ENCODE measurements around the gene MAP4K5.

DNA sequence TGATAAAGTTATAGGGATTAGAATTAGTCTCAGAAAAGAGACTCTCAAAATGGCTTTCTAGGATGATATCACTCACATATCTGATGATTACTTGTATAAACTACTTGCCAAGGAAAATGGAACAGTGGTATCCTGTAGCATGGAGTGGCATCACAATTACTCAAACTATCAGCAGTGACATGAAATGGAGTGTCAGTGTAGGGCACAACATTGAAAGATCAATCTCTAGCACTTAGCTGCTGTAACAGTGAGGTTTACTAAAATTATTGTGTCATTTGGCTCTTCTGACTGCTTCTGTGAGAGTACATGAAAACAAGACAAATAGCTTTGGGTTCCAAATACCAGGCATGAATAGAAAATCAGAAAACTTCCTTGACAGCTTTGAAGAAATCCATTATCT is 6.7 kb upstream of the MAP4K5 start:
- no peak for TF ChIP-seq ESRRA (CRISPR knock-in tag; IDR thresholded peaks at IDR 0.05; ENCODE audit: borderline replicate concordance)
- no peak for TF ChIP-seq ATF1 (CRISPR knock-in tag; IDR thresholded peaks at IDR 0.05)
- TF ChIP-seq, protein P1, sequence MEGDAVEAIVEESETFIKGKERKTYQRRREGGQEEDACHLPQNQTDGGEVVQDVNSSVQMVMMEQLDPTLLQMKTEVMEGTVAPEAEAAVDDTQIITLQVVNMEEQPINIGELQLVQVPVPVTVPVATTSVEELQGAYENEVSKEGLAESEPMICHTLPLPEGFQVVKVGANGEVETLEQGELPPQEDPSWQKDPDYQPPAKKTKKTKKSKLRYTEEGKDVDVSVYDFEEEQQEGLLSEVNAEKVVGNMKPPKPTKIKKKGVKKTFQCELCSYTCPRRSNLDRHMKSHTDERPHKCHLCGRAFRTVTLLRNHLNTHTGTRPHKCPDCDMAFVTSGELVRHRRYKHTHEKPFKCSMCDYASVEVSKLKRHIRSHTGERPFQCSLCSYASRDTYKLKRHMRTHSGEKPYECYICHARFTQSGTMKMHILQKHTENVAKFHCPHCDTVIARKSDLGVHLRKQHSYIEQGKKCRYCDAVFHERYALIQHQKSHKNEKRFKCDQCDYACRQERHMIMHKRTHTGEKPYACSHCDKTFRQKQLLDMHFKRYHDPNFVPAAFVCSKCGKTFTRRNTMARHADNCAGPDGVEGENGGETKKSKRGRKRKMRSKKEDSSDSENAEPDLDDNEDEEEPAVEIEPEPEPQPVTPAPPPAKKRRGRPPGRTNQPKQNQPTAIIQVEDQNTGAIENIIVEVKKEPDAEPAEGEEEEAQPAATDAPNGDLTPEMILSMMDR (IDR thresholded peaks at IDR 0.05), result no peak
- TF ChIP-seq TEAD4 (CRISPR knock-in tag; IDR thresholded peaks at IDR 0.05), result no peak
- TF ChIP-seq, protein P2, sequence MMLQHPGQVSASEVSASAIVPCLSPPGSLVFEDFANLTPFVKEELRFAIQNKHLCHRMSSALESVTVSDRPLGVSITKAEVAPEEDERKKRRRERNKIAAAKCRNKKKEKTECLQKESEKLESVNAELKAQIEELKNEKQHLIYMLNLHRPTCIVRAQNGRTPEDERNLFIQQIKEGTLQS (CRISPR knock-in tag; conservative IDR thresholded peaks at IDR 0.05), result no peak
- TF ChIP-seq, protein P3, sequence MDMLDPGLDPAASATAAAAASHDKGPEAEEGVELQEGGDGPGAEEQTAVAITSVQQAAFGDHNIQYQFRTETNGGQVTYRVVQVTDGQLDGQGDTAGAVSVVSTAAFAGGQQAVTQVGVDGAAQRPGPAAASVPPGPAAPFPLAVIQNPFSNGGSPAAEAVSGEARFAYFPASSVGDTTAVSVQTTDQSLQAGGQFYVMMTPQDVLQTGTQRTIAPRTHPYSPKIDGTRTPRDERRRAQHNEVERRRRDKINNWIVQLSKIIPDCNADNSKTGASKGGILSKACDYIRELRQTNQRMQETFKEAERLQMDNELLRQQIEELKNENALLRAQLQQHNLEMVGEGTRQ (CRISPR knock-in tag; IDR thresholded peaks at IDR 0.05), result no peak
- TF ChIP-seq, protein P4, sequence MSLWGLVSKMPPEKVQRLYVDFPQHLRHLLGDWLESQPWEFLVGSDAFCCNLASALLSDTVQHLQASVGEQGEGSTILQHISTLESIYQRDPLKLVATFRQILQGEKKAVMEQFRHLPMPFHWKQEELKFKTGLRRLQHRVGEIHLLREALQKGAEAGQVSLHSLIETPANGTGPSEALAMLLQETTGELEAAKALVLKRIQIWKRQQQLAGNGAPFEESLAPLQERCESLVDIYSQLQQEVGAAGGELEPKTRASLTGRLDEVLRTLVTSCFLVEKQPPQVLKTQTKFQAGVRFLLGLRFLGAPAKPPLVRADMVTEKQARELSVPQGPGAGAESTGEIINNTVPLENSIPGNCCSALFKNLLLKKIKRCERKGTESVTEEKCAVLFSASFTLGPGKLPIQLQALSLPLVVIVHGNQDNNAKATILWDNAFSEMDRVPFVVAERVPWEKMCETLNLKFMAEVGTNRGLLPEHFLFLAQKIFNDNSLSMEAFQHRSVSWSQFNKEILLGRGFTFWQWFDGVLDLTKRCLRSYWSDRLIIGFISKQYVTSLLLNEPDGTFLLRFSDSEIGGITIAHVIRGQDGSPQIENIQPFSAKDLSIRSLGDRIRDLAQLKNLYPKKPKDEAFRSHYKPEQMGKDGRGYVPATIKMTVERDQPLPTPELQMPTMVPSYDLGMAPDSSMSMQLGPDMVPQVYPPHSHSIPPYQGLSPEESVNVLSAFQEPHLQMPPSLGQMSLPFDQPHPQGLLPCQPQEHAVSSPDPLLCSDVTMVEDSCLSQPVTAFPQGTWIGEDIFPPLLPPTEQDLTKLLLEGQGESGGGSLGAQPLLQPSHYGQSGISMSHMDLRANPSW (CRISPR knock-in tag; conservative IDR thresholded peaks at IDR 0.05; ENCODE audit: low read depth), result no peak
- no peak for TF ChIP-seq ZNF263 (CRISPR knock-in tag; IDR thresholded peaks at IDR 0.05; ENCODE audit: low read depth)
- no peak for TF ChIP-seq NR2C2 (CRISPR knock-in tag; IDR thresholded peaks at IDR 0.05)
- TF ChIP-seq, protein P5, sequence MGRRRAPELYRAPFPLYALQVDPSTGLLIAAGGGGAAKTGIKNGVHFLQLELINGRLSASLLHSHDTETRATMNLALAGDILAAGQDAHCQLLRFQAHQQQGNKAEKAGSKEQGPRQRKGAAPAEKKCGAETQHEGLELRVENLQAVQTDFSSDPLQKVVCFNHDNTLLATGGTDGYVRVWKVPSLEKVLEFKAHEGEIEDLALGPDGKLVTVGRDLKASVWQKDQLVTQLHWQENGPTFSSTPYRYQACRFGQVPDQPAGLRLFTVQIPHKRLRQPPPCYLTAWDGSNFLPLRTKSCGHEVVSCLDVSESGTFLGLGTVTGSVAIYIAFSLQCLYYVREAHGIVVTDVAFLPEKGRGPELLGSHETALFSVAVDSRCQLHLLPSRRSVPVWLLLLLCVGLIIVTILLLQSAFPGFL (CRISPR knock-in tag; IDR thresholded peaks at IDR 0.05; ENCODE audit: borderline replicate concordance), result no peak
